Activated CD8-positive, alpha-beta memory T cell treated with anti-CD3 and anti-CD28 coated beads, Interleukin-2, amount 10 ng/mL, durations not matched to agents 7 days and 5 days (primary cell): ENCODE data around the gene AAK1. TPM values are rescaled to one million over a fixed set of nuclear protein-coding genes. Genes with fewer than 3 reads are reported as not detected.

Experiments
- ATAC-seq: fragments of 150-1000 bp; cut with Tn5 transposase; one replicate; pipeline ENCODE4 v1.10.0; 2021; ENCODE audit warnings: moderate library complexity
- CTCF ChIA-PET: fragments of 350-600 bp; sonication (Branson Sonifier 250); formaldehyde crosslinking; loops from one replicate; lab custom pipeline; 2021; ENCODE audit warnings: antibody characterized with exemption; lab: Charles Lee
- DNase-seq: peaks from one replicate; pipeline ENCODE4 v3.0.0-alpha.2; 2020
- H3K27ac Mint-ChIP-seq: one replicate; pipeline ENCODE4 v1.8.0; 2021; ENCODE audit warnings: mild to moderate bottlenecking, mixed read lengths
- H3K27me3 Mint-ChIP-seq: one replicate; pipeline ENCODE4 v1.8.0; 2021; ENCODE audit warnings: mixed read lengths
- H3K36me3 Mint-ChIP-seq: one replicate; pipeline ENCODE4 v1.8.0; 2021; ENCODE audit warnings: mild to moderate bottlenecking, mixed read lengths
- H3K4me1 Mint-ChIP-seq: one replicate; pipeline ENCODE4 v1.8.0; 2021; ENCODE audit warnings: mixed read lengths
- H3K4me3 Mint-ChIP-seq: one replicate; pipeline ENCODE4 v1.8.0; 2021; ENCODE audit warnings: mild to moderate bottlenecking, moderate library complexity, mixed read lengths
- H3K9me3 Mint-ChIP-seq: one replicate; pipeline ENCODE4 v1.8.0; 2022; ENCODE audit warnings: low read depth, mixed read lengths
- total RNA-seq, 2 experiments: library from RNA; stranded (reverse); gene quantifications; one replicate each; pipeline ENCODE4 v1.2.3, GENCODE V29; 2021

AAK1 gene
- total RNA-seq, 2 experiments from 2014 or later: 94.0 to 99.5 TPM

DNA sequence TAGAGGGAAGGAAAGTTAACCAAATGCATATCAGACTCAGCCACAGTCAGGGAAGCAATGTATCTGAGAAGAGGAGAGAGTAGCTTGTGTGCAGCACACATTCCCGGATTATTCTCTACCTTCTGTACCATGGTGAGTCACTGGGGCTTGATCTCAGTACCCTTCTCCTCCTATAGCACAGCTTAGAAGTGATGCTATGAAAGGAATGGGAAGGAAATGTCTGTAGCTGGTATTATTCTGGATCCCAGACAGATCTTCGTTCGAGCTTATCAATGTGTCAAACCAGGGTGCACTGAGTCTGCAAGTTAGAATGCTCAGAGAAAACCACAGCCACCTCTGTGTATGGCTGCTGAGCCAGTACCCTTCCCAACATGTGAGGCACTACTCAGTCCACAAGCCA, 118.3 kb downstream of the AAK1 start:
- Mint-ChIP-seq H3K36me3 (peaks cover 49% of the 10 kb centered on the region), H3K27ac (no peak overlapping the region), H3K4me3 (no peak overlapping the region), H3K9me3 (no peaks in the 10 kb centered on the region), H3K27me3 (no peaks in the 10 kb centered on the region), H3K4me1 (no peaks in the 10 kb centered on the region)
- ATAC-seq (no peak), DNase-seq (no peak)
- CTCF ChIA-PET: no interaction called here

DNA sequence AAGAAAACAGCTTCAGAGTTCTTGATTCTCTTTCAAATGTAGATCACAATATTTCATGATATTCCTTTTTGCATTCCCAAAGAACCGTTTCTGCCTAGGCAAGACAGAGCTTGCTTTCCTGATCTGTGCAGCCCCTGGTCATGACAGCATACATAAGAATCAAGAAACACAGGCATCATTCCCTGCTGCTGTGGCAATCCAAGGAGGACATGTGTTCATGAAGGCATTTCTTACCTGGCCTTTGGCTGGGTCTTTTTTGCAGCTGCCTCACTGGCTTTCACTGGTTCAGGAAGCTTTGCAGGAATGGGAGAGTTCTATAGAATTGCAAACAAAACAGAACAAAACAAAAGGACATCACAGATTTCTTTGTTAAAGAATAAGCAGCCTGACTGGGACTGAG, 118.7 kb downstream of the AAK1 start:
- H3K36me3 Mint-ChIP-seq: peaks cover 51% of the 10 kb centered on the region

DNA sequence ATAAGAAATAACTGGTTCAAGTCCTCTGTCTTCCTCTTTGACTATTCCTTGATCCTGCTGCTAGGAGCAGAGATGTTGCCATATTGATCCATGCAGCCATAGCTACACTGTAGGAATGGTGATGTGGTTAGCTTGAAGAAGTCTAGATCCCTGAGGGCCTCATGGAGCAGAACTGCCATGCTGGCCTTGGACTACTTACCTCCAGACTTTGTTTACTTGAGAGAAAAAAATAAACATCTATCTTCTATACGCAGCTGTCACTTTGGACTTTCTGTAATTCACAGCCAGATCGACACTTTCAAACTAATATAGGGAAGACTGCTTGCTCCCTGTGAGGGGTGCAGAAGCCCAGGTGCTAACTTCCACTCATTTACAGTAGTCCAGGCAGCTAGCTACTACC, 121.8 kb downstream of the AAK1 start:
- H3K9me3 Mint-ChIP-seq: no peaks in the 10 kb centered on the region

More for the DNA sequence above, 118.7 kb downstream of the AAK1 start:
- H3K4me1 Mint-ChIP-seq: peaks cover under 1% of the 10 kb centered on the region
- H3K27ac Mint-ChIP-seq: no peak overlapping the region
- no peaks in the 10 kb centered on the region for H3K9me3 Mint-ChIP-seq
- ATAC-seq: no peak
- CTCF ChIA-PET: no interaction called here
- no peak for DNase-seq
- H3K4me3 Mint-ChIP-seq: no peak overlapping the region
- no peaks in the 10 kb centered on the region for H3K27me3 Mint-ChIP-seq

DNA sequence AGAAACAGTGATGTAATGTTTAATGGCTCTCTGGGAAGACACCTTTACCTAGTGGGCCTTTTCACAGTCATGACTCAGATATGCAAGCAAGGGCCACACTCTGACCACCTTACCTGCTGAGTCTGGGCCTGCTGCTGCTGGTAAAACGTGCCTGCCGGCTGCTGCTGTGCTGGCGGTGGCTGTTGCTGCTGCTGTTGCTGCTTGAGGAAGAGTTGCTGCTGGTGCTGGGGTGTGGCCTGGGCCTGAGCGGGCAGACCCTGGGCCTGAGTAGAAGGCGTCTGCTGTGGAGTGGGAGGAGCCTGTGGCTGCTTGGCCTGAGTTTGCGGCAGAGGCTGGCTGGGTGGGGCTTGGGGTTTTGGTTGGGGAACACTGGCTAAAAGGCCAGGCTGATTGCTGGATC, 124.7 kb downstream of the AAK1 start:
- DNase-seq (peak; percentile 52), ATAC-seq (peak; percentile 55)
- CTCF ChIA-PET: no interaction called here
- Mint-ChIP-seq H3K9me3 (no peaks in the 10 kb centered on the region), H3K4me1 (peaks cover 13% of the 10 kb centered on the region), H3K4me3 (no peak overlapping the region), H3K36me3 (peaks cover 54% of the 10 kb centered on the region), H3K27ac (peak overlapping the region; percentile 48), H3K27me3 (no peaks in the 10 kb centered on the region)

More for the DNA sequence above, 121.8 kb downstream of the AAK1 start:
- H3K27ac Mint-ChIP-seq: no peak overlapping the region
- H3K4me1 Mint-ChIP-seq: peaks cover 10% of the 10 kb centered on the region
- CTCF ChIA-PET: interaction anchor here (0.9 to 1.1 kb wide), 2 partner anchors 30 to 53 kb away, joined by 3 read pairs; no protein-coding TSS in a partner anchor
- H3K4me3 Mint-ChIP-seq: no peak overlapping the region
- H3K27me3 Mint-ChIP-seq: no peaks in the 10 kb centered on the region
- DNase-seq (no peak), ATAC-seq (no peak)
- H3K36me3 Mint-ChIP-seq: peaks cover 59% of the 10 kb centered on the region

DNA sequence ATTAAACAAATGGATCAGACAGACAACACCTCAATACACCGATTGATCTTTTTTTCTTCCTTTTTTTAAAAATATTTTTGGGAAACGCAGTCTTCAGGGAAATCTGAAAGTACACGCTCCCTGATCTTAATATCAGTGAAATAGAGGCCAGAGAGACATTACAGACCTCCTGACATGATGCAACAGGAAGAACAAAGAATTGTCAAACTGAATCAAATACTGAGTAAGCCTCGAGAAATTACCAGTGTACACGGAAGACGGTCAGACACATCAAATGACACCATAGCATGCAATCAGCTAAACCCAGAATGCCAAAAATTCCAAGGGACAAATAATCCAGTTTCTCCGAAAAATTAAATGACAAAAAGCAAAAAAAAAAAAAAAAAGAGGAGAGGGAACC, 126.1 kb downstream of the AAK1 start:
- H3K36me3 Mint-ChIP-seq: peaks cover 59% of the 10 kb centered on the region
- ATAC-seq: no peak
- CTCF ChIA-PET: no interaction called here
- H3K27me3 Mint-ChIP-seq: no peaks in the 10 kb centered on the region
- H3K9me3 Mint-ChIP-seq: no peaks in the 10 kb centered on the region
- no peak for DNase-seq
- H3K27ac Mint-ChIP-seq: no peak overlapping the region
- H3K4me3 Mint-ChIP-seq: no peak overlapping the region
- H3K4me1 Mint-ChIP-seq: peaks cover 13% of the 10 kb centered on the region

DNA sequence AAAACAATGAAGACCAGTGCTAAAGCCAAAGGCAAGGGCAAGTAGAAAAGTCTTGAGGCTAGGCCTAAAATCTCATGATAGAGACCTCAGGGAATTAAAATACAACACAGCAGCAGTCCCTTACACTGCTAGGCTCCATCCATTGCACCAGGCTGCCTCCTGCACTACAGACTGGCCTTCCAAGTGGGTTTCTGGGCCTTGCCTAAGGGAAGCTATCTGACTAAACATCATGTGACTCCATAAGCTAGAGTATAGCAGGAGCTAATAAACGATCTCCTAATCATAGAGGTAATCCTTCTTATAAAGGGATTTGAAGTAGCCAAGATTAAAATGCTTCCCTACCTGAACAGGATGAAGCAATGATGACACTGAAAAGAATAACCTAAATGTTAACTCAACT, 128.7 kb downstream of the AAK1 start:
- Mint-ChIP-seq H3K27me3 (no peaks in the 10 kb centered on the region), H3K4me3 (no peak overlapping the region), H3K36me3 (peaks cover 66% of the 10 kb centered on the region), H3K27ac (peak overlapping the region; percentile 52), H3K4me1 (peaks cover 13% of the 10 kb centered on the region), H3K9me3 (no peaks in the 10 kb centered on the region)
- no peak for ATAC-seq
- CTCF ChIA-PET: interaction anchor here (1.2 to 2.2 kb wide), 2 partner anchors 12 to 77 kb away, joined by 3 to 6 read pairs; partner anchors contain the start of gene NFU1
- no peak for DNase-seq

DNA sequence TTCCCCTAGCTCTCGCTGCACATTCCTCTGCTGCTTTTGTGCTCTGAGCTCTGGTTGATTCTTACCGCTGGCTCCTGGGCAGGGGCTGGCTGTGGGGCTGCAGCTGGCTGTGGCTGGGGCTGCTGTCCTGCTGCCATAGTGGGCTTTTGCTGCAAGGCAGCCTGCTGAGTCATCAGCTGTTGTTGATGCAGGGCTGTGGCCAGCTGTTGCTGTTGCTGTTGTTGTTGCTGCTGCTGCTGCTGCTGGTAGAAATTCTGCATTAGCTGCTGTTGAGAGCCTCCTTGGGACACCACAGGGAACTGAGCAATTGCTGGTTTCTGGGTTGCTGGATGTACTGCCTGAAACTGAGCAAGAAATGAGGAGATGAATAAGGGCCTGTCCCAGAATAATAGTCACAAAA, 129.1 kb downstream of the AAK1 start:
- ATAC-seq (no peak), DNase-seq (no peak)
- peak overlapping the region; percentile 52 for H3K27ac Mint-ChIP-seq
- CTCF ChIA-PET: interaction anchor here (1.1 to 2.2 kb wide), 3 partner anchors 11 to 77 kb away, joined by 3 to 6 read pairs (median 3); partner anchors contain the start of gene NFU1
- H3K9me3 Mint-ChIP-seq: no peaks in the 10 kb centered on the region
- peaks cover 9% of the 10 kb centered on the region for H3K4me1 Mint-ChIP-seq
- H3K4me3 Mint-ChIP-seq: no peak overlapping the region
- H3K27me3 Mint-ChIP-seq: no peaks in the 10 kb centered on the region
- peaks cover 67% of the 10 kb centered on the region for H3K36me3 Mint-ChIP-seq

DNA sequence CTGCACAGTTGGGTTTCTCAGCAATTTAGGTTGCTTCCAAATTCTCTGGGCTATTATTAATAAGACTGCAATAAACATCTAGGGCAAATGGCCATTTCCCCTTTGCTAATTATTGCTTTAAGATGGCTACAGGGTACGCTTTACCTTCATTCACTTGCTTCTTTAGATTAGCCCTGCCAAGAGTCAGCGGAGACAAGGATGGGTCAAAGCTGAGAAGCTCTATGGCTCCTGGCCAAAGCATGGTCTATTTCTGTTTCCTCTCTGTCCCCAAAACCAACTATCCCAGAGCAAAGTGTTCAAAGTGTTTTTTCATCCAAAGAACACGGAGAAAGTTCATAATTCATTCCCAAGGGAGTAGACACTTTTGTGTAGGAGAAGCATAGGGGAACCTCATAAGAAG, 131.1 kb downstream of the AAK1 start:
- no peak for DNase-seq

DNA sequence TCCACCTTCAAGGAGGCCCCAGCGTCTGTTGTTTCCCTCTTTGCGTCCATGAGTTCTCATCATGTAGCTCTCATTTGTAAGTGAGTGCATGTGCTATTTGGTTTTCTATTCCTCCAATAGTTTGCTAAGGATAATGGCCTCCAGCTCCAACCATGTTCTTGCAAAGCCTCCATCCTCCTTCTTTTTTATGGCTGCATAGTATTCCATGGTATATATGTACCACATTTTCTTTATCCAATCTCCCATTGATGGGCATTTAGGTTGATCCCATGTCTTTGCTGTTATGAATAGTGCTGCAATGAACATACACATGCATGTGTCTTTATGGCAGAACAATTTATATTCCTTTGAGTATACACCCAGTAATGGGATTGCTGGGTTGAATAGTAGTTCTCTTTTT, 133.3 kb downstream of the AAK1 start:
- CTCF ChIA-PET: no interaction called here
- Mint-ChIP-seq H3K4me1 (peaks cover 15% of the 10 kb centered on the region), H3K36me3 (peaks cover 75% of the 10 kb centered on the region), H3K27ac (no peak overlapping the region), H3K4me3 (no peak overlapping the region), H3K9me3 (no peaks in the 10 kb centered on the region), H3K27me3 (no peaks in the 10 kb centered on the region)
- no peak for DNase-seq
- ATAC-seq: no peak

More for the DNA sequence above, 131.1 kb downstream of the AAK1 start:
- no peak for ATAC-seq
- Mint-ChIP-seq H3K27ac (no peak overlapping the region), H3K27me3 (no peaks in the 10 kb centered on the region), H3K36me3 (peaks cover 68% of the 10 kb centered on the region), H3K4me3 (no peak overlapping the region), H3K4me1 (peaks cover 15% of the 10 kb centered on the region), H3K9me3 (no peaks in the 10 kb centered on the region)
- CTCF ChIA-PET: interaction anchor here (0.9 kb wide), 1 partner anchor 53 kb away, joined by 3 read pairs; no protein-coding TSS in a partner anchor

DNA sequence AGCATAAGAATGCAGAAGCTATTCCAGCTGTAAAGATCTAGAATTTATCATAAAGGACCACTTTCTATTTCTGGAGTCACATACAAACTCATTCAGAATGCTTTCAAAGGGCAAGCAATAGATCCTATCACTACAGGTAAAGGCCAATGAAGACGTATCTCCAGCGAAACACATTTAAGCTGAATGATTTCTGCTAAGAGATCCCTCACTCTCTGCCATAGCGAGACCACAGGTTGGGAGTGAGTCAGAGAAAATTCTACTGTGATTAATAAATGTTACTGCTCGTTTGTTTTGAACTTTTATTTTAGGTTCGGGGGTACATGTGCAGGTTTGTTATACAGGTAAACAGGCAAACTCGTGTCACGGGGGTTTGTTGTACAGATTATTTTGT, 133.8 kb downstream of the AAK1 start:
- Mint-ChIP-seq H3K27ac (no peak overlapping the region), H3K4me1 (peaks cover 15% of the 10 kb centered on the region), H3K9me3 (no peaks in the 10 kb centered on the region), H3K27me3 (no peaks in the 10 kb centered on the region), H3K4me3 (no peak overlapping the region), H3K36me3 (peaks cover 75% of the 10 kb centered on the region)
- no peak for DNase-seq
- ATAC-seq: no peak
- CTCF ChIA-PET: interaction anchor here (1.1 kb wide), 1 partner anchor 41 kb away, joined by 3 read pairs; no protein-coding TSS in a partner anchor

DNA sequence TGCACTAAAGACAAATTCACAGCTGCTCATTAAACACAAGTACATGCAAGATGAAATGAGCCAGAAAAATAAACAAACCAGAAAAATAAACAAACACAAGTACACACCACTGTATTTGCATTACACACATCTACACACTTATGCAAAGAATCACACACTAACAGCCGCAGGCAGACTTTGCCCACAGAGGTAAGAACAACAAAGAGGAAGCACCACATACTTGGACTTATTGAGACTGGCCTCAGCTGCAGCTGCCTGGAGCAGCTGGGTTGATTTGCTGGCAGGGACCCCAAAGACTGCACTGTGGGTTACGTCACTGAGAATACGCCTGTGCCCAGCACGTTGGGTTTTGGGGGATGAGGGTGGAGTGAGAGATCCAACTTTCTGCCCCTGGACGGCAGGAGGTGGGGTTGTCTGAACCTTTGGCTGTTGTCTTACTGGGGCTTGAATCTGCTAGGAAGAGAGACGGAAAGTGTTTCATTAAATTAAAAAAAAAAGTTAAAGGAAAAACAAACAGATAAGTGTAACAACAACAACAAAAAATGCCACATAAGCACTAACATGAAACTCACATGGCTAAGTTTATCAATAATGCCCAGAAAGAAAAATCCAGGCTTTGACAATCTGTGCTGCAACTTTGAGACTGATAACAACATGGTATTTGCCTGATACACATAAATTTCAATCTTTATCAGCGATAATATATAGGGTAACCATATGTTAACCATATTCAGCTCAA, 134.4 kb downstream of the AAK1 start:
- DNase-seq: no peak
- no peak overlapping the region for H3K27ac Mint-ChIP-seq

DNA sequence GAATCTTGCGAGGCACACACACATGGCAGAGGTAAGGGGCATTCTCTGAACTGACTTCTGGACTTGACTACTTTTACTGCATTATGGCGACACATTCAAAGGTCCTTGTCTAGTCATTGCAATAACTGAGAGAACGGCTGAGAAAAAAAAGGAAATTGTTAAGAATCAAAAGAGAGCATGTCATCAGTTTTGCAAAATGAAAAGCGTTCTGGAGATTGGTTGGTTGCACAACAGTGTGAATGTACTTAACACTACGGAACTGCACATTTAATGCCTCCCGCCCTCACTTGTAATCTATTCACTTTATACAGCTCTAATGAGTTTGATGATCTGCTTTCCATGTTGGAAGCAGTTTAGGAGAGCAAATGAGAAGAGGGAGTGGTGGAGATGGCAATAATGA, 137.8 kb downstream of the AAK1 start:
- Mint-ChIP-seq H3K36me3 (peaks cover 50% of the 10 kb centered on the region), H3K27me3 (no peaks in the 10 kb centered on the region), H3K27ac (no peak overlapping the region), H3K9me3 (no peaks in the 10 kb centered on the region), H3K4me1 (peaks cover 13% of the 10 kb centered on the region), H3K4me3 (no peak overlapping the region)
- CTCF ChIA-PET: no interaction called here
- ATAC-seq: no peak
- no peak for DNase-seq

More for the DNA sequence above, 134.4 kb downstream of the AAK1 start:
- Mint-ChIP-seq H3K4me3 (no peak overlapping the region), H3K27me3 (no peaks in the 10 kb centered on the region), H3K36me3 (peaks cover 70% of the 10 kb centered on the region), H3K9me3 (no peaks in the 10 kb centered on the region), H3K4me1 (peaks cover 13% of the 10 kb centered on the region)
- CTCF ChIA-PET: interaction anchor here (1.1 kb wide), 1 partner anchor 40 kb away, joined by 3 read pairs; no protein-coding TSS in a partner anchor
- ATAC-seq: no peak

DNA sequence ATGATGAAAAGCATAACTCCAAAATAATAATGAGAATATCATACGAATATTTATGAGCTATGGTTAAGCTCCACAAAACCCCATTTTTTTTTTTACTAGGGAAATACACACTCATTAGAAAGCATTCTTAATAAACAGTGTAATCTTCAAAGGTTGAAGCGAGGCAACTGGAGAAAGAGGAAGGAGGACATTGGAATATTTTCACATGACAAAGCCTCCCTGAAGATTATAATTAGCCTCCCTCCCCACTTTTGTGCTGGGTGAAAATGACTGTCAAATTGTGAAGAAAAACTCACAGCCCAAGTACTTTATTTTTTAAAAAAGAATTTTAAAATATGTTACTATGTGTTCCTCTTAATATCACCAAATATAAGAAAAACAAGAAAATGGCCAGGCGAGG, 142.2 kb downstream of the AAK1 start:
- Mint-ChIP-seq H3K4me1 (peaks cover 3% of the 10 kb centered on the region), H3K36me3 (peaks cover 20% of the 10 kb centered on the region), H3K27me3 (no peaks in the 10 kb centered on the region), H3K27ac (no peak overlapping the region), H3K4me3 (no peak overlapping the region), H3K9me3 (no peaks in the 10 kb centered on the region)
- ATAC-seq (no peak), DNase-seq (no peak)
- CTCF ChIA-PET: interaction anchor here (0.6 to 1.5 kb wide), 3 partner anchors 15 to 408 kb away, joined by 3 to 5 read pairs (median 3); partner anchors contain the start of gene NFU1

DNA sequence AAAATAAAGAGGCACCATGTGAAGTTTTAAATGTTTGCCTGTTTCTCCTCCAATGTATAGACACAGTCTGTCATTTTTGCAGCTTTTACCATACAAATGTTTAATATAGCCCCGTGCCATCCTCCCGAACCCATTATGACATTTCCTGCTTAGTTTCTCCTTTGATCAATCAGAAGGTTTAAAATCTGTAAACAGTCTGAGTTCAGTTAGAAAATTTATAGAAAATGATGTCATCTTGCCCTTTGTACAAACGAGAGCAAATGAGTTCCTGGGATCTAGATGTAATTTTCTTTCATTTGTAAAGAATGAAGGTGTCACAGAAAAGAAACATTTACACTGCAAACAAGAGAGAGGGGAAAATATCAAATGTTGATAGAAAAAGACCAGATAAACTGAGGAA, 143.6 kb downstream of the AAK1 start:
- DNase-seq (no peak), ATAC-seq (no peak)
- no peak overlapping the region for H3K4me3 Mint-ChIP-seq
- H3K27ac Mint-ChIP-seq: peak overlapping the region; percentile 21
- no peaks in the 10 kb centered on the region for H3K9me3 Mint-ChIP-seq
- H3K36me3 Mint-ChIP-seq: peaks cover 11% of the 10 kb centered on the region
- CTCF ChIA-PET: interaction anchor here (1.2 to 1.5 kb wide), 2 partner anchors 62 to 66 kb away, joined by 5 read pairs; partner anchors contain the start of gene NFU1
- peaks cover 3% of the 10 kb centered on the region for H3K4me1 Mint-ChIP-seq
- H3K27me3 Mint-ChIP-seq: no peaks in the 10 kb centered on the region
